HG02973 (cell line): ENCODE results near the gene PLPPR5.

ENCODE experiments used
- ATAC-seq: cut with Tn5 transposase; IDR thresholded peaks from one replicate; pipeline ENCODE4 v1.9.1; 2021; ENCODE audit warnings: moderate library complexity; ENCODE audit not compliant: unreplicated experiment

PLPPR5 gene

DNA sequence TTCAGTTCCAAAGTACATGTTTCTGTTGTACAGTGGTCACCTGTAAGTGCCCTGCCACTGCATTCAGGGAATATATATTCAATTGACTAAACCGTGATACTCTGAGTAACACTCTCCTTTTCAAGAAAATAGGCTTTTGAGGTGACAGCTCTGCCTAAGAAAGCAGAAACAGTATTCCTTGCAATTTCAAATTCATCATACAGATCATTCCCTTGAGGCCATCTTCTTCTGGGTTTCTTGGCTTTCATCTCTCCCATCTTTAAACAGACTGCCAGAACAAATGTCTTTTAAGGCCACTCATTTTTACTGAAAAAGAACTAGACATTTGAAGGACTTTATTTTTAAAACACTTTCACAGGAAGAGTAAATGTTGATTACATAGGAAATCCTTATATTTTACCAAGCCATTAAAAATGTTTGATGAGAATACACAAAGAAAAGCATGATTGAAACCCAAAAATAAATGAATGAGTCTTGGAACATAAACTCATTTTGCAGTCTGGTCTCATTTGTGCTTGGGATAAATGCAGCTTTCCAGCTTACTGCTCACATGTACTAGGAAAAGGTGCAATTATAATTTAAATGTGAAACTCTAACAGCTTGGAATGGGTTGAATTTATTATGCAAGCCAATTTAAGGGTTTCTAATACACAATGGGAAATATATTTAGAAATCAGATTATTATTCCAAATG is 34.7 kb downstream of the PLPPR5 start:
- ATAC-seq: no peak

DNA sequence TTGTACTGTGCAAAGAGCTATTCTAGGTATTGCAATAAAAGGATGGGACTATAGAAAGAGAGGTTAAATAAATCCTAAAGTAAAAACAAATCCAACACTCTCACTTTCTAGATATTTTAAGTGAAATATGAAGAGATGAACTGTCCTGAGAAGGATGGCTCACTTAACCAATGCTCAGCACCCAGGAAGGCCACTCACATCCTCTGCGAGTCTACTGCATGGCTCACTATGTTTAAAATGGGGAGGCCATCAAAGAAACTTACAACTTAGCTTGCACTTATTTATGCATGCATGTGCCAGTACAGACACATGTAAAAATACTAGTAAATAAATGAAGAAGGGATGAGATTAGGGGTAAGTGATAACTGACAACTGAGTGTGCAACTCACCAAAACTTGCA is 37.5 kb downstream of the PLPPR5 start:
- ATAC-seq: no peak

DNA sequence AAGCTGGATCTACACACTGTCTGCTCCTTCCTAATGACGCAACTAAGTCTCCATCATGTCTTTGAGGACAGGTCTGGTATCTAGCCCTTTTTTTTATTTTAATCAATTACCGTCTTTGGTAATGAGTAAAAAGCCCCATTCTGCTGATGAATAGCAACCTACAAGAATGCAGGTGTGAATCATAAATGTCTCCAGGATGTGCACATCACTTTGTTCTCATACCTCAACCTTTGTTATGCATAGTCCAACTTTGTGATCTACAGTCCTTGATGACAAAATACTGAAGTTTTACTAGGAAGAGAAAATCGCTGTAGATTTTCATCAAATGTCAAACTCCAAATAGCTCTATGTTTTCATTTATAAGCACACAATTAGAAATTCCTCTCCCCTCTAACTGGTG is 39.3 kb downstream of the PLPPR5 start:
- no peak for ATAC-seq

DNA sequence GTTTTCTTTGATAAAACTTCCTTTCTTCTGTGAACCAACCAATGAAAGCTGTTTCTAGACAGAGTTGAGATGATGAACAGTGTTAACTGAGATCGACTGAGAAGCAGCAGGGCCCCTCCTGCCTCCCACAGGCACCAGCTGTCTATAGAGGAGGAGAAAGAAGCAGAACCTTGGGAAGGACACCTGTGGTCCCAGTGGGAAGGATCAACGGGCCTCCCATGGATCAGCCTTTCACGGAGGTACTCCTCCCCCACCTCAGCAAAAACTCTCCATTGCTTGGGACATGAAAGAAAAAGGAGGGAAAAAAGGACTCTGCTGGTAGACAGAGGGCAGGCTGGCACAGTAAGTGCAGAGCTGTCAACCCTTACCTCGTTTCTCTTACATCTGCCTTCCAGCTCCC is 40.5 kb downstream of the PLPPR5 start:
- ATAC-seq: no peak

DNA sequence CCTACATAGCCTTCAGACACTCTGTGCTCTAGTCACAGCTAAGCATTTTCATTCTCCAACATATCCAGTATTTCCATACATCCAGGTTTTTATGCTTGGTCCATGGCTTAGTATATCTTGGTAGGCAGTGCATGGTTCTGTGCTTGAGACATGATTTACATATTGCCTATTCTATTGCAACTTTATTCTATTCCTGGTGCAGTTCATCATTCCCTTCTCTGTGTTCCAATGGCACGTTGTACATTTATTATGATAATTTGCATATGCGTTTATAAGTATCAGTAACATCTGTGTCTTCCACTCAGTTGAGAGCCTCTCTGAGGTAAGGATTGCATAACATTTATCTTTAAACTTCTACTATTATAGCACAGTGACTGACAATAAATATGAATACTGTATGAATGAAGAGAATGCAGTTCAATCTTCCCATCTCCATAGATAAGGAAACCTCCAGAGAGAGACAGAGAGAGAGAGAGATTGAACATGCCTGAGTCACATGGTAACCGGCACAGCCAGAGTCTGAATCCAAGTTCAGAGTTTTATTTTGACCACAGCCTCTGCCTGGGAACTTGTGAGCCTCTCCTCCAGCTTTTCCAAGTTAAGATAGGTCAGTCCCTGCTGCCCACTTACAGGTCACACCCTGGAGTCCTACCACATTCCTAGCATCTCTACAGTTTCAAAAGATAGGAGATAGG is 41.5 kb downstream of the PLPPR5 start:
- no peak for ATAC-seq

DNA sequence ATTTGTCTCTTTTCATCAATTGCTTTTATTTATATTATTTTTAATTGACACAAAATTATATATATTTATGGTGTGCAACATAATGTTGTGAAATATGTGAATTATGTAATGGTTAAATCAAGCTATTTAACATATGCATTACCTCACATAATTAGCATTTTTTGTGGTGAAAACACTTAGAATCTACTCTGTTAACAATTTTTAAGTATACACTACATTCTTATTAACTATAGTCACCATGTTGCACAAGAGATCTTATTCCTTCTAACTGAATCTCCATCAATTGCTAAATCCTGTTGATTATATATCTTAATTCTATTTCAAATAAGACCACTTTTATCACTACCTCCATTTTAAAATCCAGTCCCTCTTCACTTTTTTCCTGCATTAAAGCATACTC is 42.5 kb downstream of the PLPPR5 start:
- no peak for ATAC-seq

DNA sequence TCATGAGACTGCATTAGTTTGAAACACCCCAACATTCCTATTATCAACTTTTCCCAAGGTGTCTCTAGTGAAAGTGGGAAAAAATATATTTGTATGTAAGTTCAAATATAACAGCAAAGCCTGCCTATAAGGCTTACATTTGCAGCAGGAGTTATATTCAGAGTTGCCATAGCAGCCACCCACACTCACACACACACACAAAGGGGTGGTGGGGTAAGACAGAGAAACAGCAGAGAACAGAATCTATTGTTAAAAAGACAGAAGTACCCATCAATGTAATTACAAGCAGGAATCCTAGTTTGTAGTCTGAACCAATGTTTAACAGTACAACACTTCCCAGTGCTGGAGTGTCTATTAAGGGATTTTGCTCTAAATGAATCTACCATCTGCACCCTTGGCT is 55.0 kb downstream of the PLPPR5 start:
- no peak for ATAC-seq

DNA sequence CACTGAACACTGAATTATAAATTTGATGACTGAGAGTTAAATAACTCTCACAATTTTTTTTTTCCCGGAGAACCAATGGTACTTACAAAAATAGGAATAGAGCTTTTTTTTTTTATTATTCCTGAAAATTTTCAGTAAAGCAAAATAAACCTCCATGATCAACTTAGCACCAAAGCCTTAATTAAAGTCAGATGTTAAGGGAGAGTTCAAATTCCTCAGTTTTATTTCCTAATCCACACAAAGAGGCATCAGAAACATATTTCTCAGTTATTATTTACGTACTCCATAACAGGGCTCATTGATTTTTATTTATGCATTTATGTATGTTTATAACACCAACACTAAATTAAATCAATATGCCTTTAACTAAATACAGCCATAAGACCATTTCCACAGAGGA is 55.5 kb downstream of the PLPPR5 start:
- no peak for ATAC-seq

DNA sequence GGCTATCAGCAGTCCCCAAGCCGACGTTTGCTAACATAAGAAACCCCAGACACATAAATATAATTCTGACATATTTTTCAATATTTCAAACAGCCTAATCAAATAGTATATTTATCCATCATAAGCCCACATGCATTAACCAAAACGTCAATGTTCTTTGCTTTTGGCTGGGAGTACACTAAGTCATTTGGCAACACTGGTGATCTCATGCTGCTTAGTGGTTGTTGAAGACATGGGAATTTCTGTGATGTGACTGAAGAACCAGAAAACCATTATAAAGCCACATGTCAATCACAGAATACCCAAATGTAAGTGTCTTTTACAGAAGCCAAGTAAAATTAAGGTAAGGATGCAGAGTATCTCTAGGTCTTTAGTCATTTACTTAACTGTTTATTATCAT is 57.6 kb downstream of the PLPPR5 start:
- ATAC-seq: no peak

DNA sequence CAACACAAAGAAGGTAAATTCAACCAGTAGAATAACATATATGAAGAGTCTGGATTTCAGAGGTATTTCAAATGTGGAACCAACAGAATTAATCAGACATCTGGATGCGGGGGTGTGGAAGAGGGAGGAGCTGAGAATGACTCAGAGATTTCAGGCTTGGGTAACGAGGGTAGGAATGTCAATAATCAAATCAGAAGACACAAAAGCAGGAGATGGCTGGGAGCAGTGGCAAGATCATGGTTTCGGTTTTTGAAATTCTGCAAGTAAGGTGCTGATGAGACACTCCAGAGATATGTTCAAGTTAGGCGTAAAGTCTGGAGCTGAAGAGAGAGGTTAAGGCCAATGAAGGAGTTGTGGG is 64.0 kb downstream of the PLPPR5 start:
- ATAC-seq: no peak

DNA sequence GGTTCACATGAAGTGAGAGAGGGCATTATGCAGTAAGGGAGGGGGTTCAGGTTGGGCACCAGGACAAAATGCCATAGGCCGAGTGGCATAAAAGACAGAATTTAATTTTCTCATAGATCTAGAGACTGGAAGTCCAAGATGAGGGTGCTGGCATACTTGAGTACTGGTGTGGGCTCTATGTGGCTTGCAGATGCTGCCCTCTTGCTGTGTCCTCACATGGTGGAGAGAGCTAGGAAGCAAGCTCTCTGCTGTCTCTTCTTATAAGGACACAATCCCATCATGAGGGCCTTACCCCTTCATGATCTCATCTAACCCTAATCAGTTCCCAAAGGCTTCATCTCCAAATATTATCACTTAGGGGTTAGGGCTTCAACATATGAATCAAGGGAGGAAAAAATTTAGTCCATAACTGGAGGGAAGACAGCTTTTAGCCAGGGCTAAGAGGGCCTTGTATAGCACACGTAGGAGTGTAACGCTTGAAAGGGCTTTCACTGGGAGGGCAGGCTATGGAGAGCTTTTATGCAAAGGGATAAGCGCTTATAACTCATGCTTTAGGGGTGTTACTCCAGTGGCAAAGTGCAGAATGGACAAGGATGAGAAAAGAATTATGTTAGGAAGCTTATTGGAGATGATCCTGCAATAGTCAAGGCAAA is 64.5 kb downstream of the PLPPR5 start:
- no peak for ATAC-seq

DNA sequence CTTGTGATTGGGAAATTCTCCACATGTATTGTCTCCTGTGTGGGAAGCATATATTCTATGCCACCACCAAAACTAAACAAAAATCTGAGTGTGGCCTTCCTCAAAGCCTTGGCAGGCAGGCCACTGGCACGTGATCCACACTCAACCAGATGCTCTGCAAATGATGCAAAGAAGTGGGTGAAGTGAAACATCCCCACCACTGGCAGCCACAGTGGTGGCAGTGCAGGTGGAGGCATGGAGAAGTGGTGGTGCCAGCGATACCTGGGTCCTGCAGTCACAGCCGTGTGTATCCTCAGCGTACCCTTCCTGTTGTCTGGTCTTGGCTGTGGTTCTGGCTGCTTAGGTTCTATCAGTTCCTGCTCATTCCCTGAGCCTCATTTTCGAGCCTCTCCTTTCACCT is 65.2 kb downstream of the PLPPR5 start:
- no peak for ATAC-seq

DNA sequence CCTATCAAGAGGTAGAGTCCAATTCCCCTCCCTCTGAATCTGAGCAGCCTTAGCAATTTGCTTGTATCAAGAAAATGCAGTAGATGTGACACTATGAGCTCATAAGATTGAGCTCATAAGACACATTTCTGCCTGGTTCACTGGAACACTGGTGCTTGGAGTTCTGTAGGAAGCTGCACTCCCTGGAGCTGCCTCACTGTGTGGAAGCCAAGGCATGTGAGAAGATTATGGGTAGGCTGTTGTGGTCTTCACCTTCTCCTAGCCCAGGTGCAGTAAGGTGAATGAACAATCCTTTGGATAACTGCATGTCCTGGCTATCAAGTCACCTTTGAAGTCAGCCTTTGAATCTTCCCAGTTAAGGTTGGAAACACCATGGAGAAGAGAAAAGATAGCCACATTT is 67.3 kb downstream of the PLPPR5 start:
- ATAC-seq: no peak

DNA sequence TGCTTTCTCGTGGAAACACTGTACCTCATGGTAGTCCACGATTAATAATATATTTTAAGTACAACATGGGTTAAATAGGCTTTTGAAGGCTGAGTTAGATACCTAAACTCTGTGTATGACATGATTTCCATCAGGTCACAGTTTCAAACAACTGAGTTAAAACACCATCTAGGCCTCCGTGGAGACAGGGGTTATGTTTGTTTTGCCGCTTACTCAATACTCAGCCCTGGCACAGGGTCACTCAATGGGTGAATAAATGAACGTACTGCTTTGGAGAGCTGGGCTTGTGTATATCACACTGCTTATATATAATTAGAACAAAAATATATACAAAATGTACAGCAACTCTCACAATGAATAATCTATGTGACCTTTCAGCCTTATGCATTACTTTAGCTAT is 72.5 kb downstream of the PLPPR5 start:
- ATAC-seq: no peak

DNA sequence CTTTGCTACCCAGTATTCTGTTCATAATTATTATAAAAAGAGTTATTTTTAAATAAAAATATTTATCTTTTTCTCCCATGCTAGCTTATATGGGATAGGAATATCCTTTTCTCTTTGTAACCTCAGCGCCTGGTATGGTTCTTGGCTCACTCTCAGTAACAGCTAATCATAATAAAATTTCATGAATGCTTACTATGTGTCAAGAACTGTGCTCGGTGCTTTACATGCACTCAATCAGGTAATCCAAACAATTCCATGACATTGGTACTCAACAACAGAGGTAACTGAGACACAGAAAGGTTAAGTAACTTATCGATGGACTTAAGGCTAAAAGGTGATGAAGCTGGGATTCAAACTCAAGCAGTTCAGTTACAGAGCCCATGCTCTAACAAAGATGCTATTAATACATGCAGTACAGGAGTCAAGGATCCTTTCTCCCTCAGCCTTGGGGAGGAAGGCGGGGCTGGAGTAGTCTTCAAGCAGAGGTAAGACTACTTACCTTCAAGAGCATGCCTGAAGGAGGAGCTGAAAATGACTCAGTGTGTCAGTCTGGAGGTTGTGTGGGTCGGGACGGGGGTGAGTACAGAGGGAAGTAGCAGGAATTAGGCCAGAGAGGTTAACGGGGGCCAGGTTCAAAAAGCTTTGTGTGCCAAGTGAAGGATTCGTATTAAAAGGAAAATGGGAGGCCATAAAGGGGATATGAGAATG is 73.4 kb downstream of the PLPPR5 start:
- no peak for ATAC-seq

DNA sequence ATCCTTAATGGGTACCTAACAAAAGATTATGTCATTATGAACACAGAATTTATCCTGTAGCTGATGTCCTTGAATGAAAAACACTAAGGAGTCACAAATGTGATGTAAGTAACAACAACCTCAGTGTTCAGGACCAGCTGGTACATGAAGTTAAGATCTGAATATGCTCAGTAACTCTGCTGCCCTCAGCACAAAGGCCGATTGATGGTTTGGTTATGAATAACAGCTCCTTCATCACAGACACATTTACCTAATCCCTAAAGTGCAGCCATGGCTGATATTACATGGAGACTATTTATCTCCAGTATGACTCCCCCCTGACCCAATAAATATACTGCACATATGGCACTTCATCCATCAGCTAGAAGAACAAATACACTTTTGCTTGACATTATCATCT is 75.2 kb downstream of the PLPPR5 start:
- ATAC-seq: no peak

DNA sequence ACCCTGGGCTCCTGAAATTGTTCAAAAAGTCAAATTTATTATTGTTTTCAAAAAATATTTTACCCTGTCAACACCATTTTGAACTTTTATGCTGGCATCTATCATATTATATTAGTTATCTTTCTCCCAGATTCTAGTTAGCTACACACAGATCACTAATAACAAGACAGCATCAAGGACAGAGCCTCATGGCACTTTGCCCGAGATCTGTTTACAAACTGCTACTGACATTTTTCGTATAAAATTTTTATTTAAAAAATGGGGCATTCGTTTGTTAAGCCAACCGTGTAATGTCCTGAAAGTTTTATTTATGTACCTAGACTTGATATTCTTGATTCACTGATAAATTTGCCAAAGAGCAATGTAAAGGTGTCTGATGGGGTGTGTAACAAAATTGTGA is 78.1 kb downstream of the PLPPR5 start:
- ATAC-seq: no peak

DNA sequence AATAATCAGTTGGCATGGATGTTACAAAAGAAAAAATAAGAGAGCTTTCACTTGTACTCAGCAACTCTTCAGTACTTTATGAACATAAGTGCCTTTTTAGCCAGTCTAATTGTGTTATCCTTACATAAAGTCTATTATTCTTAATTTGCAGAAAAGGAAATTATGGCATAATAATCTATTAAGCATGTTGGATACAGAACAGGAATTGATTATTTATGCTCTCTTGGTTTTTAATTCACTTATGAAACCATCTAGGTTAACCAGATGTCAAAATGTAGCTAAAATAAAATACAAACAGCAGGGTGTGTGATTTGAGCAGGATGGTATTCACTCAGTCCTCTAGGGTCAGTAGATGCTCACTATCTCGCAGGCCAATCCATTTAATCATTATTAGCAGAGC is 79.7 kb downstream of the PLPPR5 start:
- ATAC-seq: no peak

DNA sequence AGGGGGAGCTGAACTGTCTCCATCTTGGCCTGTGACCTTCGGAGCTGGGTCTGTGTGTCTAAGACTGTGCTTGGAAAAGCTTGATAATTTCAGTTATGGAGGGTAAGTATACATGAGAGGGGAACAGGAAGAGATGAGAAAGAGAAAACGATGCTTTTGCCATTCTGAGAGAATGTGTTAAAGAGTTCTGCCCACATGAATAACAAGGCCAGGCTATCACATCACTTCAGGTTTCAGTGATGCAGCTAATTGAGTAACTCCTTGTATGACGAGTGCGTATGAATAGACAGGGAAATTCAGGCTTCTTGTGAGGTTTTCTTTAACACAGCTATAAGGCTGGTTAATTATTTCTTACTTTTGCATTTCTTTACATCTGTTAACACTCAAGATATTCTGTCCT is 81.0 kb downstream of the PLPPR5 start:
- no peak for ATAC-seq

DNA sequence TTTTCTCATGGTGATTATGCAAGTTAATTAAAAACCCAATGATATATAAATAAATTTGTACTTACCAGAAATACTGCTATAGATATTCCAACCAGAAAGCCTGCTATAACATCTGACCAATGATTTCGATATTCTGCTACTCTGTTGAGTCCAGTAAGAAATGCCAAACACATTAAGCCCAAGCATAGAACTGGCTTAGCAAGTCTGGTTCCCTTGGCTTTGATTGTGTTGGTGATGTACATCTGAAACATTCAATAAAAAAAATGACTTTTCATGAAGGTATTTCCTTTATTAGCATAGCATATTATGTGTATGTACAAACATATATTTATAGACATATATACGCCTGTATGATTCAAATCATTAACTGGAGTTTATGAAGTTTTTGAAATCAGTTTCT is 82.8 kb downstream of the PLPPR5 start:
- ATAC-seq: no peak

DNA sequence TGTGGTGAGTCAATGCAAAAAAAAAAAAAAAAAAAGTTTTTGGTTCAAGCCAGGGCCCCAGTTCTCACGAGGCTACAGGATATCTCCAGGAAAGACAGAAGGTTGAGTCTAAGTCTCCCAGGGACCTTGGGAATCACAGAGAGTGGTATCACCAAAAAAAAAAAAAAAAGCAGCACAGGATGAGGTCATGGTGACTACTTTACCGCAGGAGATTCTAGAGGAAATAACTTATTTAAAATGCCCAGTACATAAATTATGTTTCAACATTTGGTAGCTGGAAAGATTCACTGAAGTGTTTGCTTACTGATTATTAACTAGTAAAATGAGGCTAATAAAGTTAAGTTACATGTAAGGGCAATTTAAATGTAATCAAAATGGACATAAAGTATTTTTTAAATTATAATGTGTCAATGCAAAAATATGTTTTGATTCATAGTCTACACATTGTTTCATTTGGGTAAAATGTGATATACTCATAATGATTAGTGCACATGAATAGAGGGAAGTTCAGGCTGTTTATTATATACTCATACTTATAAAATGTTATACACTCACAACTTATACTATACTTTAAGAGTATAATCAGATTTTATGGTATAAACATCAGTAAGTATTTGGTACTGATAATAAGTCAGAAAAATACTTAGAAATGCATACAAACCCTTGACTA is 84.1 kb downstream of the PLPPR5 start:
- ATAC-seq: no peak
